Keratinocyte (primary cell): ENCODE results near the gene NMT2.

ENCODE experiments used
- EZH2 ChIP-seq: IDR thresholded peaks from one replicate; pipeline ENCODE4 v1.6.1; 2012; ENCODE audit warnings: inconsistent platforms, mild to moderate bottlenecking, low read length, moderate library complexity
- TF ChIP-seq, protein P1 (sequence below), 3 experiments: IDR thresholded peaks in 1 of 3; conservative IDR thresholded peaks in 1 of 3; optimal IDR thresholded peaks in 1 of 3; 2 replicates in 2 of 3; 3 replicates in 1 of 3; pipeline versions ENCODE3 to v1.5.1; 2011; ENCODE audit warnings: low read length in 3 of 3, mild to moderate bottlenecking in 3 of 3, moderate library complexity in 2 of 3, control low read depth in 1 of 3, inconsistent platforms in 1 of 3; ENCODE audit not compliant: insufficient read depth in 2 of 3; ENCODE audit errors: extremely low read depth in 1 of 3

DNA sequence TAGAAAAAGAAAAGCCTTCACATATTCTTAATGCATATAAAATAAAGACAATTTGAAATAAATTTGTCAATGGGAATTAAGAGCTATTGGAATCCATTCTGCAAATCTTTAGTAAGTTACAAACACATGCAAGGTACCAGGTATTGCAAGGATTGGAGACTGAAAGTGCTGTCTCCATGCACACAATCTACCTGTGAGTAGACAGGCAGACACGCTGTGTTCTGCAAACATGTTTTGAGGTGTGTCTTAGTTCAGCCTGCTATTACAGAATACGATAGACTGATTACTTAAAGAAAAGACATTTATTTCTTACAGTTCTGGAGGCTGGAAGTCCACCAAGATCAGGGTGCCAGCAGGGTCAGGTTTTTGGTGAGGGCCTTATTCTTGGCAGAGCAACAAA lies 10.0 kb downstream of the NMT2 start:
- TF ChIP-seq, protein P1, sequence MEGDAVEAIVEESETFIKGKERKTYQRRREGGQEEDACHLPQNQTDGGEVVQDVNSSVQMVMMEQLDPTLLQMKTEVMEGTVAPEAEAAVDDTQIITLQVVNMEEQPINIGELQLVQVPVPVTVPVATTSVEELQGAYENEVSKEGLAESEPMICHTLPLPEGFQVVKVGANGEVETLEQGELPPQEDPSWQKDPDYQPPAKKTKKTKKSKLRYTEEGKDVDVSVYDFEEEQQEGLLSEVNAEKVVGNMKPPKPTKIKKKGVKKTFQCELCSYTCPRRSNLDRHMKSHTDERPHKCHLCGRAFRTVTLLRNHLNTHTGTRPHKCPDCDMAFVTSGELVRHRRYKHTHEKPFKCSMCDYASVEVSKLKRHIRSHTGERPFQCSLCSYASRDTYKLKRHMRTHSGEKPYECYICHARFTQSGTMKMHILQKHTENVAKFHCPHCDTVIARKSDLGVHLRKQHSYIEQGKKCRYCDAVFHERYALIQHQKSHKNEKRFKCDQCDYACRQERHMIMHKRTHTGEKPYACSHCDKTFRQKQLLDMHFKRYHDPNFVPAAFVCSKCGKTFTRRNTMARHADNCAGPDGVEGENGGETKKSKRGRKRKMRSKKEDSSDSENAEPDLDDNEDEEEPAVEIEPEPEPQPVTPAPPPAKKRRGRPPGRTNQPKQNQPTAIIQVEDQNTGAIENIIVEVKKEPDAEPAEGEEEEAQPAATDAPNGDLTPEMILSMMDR (optimal IDR thresholded peaks at IDR 0.05 in 1 of 3, IDR thresholded peaks at IDR 0.05 in 1 of 3, conservative IDR thresholded peaks at IDR 0.05 in 1 of 3; ENCODE audit: extremely low read depth in 1 of 3, insufficient read depth in 2 of 3, low read length in 3 of 3) = no peak
- no peak for TF ChIP-seq EZH2
